GM18519 (cell line): ENCODE data around the gene POTEB3.
"Not testable (repeated sequence)": the region's sequence is repeated elsewhere in the genome, so short reads cannot be mapped to it uniquely, and the experiment has no call there.

Source experiments
- ATAC-seq: cut with Tn5 transposase; IDR thresholded peaks from one replicate; pipeline ENCODE4 v1.9.1; 2021; ENCODE audit warnings: mild to moderate bottlenecking, moderate library complexity; ENCODE audit not compliant: unreplicated experiment, low FRiP score

POTEB3 gene

GRCh38 chr15:21440399-21440798, at the start of gene POTEB3:
TSS of gene POTEB3 (minus strand) at chr15:21440499. CDS start at chr15:21440011, 488 bp downstream.
- ATAC-seq, result not testable (repeated sequence)

- ATAC-seq, result not testable (repeated sequence)
Measured at GRCh38 chr15:21453683-21454082, 13.4 kb upstream of the POTEB3 start.

- not testable (repeated sequence) for ATAC-seq
Measured at GRCh38 chr15:21451920-21452563, 11.7 kb upstream of the POTEB3 start.

- ATAC-seq, result not testable (repeated sequence)
Measured at GRCh38 chr15:21451487-21451886, 11.2 kb upstream of the POTEB3 start.

GRCh38 chr15:21407366-21407765, 32.9 kb downstream of the POTEB3 start:
- not testable (repeated sequence) for ATAC-seq

- ATAC-seq, result not testable (repeated sequence)
Measured at GRCh38 chr15:21401531-21401930, 38.8 kb downstream of the POTEB3 start.

- not testable (repeated sequence) for ATAC-seq
Measured at GRCh38 chr15:21399111-21399510, 41.2 kb downstream of the POTEB3 start.

- not testable (repeated sequence) for ATAC-seq
Measured at GRCh38 chr15:21398511-21398910, 41.8 kb downstream of the POTEB3 start.

GRCh38 chr15:21397656-21398055, 42.6 kb downstream of the POTEB3 start:
- ATAC-seq, result not testable (repeated sequence)

- not testable (repeated sequence) for ATAC-seq
Measured at GRCh38 chr15:21397186-21397585, 43.1 kb downstream of the POTEB3 start.

- not testable (repeated sequence) for ATAC-seq
Measured at GRCh38 chr15:21385961-21386360, 54.3 kb downstream of the POTEB3 start.

- ATAC-seq, result not testable (repeated sequence)
Measured at GRCh38 chr15:21383866-21384485, 56.3 kb downstream of the POTEB3 start.

GRCh38 chr15:21373682-21374081, 66.6 kb downstream of the POTEB3 start:
- ATAC-seq, result not testable (repeated sequence)

GRCh38 chr15:21369177-21369576, 71.1 kb downstream of the POTEB3 start:
- ATAC-seq, result not testable (repeated sequence)

- ATAC-seq, result not testable (repeated sequence)
Measured at GRCh38 chr15:21368625-21369024, 71.7 kb downstream of the POTEB3 start.
